GM10266 (cell line): ENCODE measurements around the gene PGC.

Experiments used
- DNase-seq: peaks from one replicate; pipeline ENCODE4 v3.0.0; 2012; ENCODE audit errors: extremely low spot score
- CTCF ChIP-seq: IDR thresholded peaks from 2 replicates; pipeline ENCODE4 v1.5.1; 2012; ENCODE audit warnings: mild to moderate bottlenecking, low read depth; ENCODE audit not compliant: control insufficient read depth, insufficient read depth; ENCODE audit errors: missing control alignments

PGC gene

GRCh38 chr6:41691426-41692079, 55.6 kb downstream of the PGC start:
- DNase-seq: no peak
- TF ChIP-seq CTCF: no peak

- no peak for DNase-seq
- no peak for TF ChIP-seq CTCF
These were observed 56.5 kb downstream of the PGC start for GRCh38 chr6:41690541-41691330.

- DNase-seq: no peak
- TF ChIP-seq CTCF: no peak
These were observed 57.8 kb downstream of the PGC start for GRCh38 chr6:41689171-41690008.

GRCh38 chr6:41688256-41688965, 58.8 kb downstream of the PGC start:
- no peak for DNase-seq
- no peak for TF ChIP-seq CTCF

GRCh38 chr6:41687501-41688175, 59.6 kb downstream of the PGC start:
- no peak for DNase-seq
- no peak for TF ChIP-seq CTCF
